Fibroblast of lung (primary cell): ENCODE measurements around the gene SFT2D1. TPM values are rescaled to one million over a fixed set of nuclear protein-coding genes. Genes with fewer than 3 reads are reported as not detected.
"Not testable (repeated sequence)": the region's sequence is repeated elsewhere in the genome, so short reads cannot be mapped to it uniquely, and the experiment has no call there.

ENCODE experiments used
- DNase-seq, 2 donors: peaks; one replicate each; pipeline versions ENCODE4 v3.0.0 to v3.0.0-alpha.2; 2010; ENCODE audit warnings: low read depth in 2 of 2
- H2AFZ ChIP-seq: 2 replicates; pipeline ENCODE4 v1.5.1; 2012; ENCODE audit warnings: low read length, control low read depth, inconsistent platforms
- H3K27ac ChIP-seq: 2 replicates; pipeline ENCODE4 v1.5.1; 2011; ENCODE audit warnings: low read length, control low read depth; ENCODE audit not compliant: insufficient read depth
- H3K27me3 ChIP-seq: 2 replicates; pipeline ENCODE4 v1.5.1; 2011; ENCODE audit warnings: mild to moderate bottlenecking, low read length; ENCODE audit not compliant: control insufficient read depth, insufficient read depth
- H3K36me3 ChIP-seq: 2 replicates; pipeline ENCODE4 v1.5.1; 2011; ENCODE audit warnings: low read length; ENCODE audit not compliant: control insufficient read depth, insufficient read depth
- H3K4me1 ChIP-seq: 2 replicates; pipeline ENCODE4 v1.5.1; 2011; ENCODE audit warnings: low read length; ENCODE audit not compliant: control insufficient read depth, insufficient read depth; ENCODE audit errors: extremely low read depth
- H3K4me2 ChIP-seq: 2 replicates; pipeline ENCODE4 v1.5.1; 2011; ENCODE audit warnings: low read length, control low read depth; ENCODE audit not compliant: insufficient read depth; ENCODE audit errors: extremely low read depth
- H3K4me3 ChIP-seq, 4 experiments: fragments of 200-600 bp in 1 of 4; sonication (generic) in 1 of 4; replicated peaks in 1 of 4; 2 replicates each; pipeline ENCODE4 v1.5.1; 2011 to 2016; ENCODE audit warnings: low read length in 4 of 4, low read depth in 3 of 4, mild to moderate bottlenecking in 3 of 4, control low read depth in 2 of 4, inconsistent platforms in 1 of 4, mixed read lengths in 1 of 4; ENCODE audit not compliant: insufficient read depth in 1 of 4; ENCODE audit errors: control extremely low read depth in 1 of 4
- H3K79me2 ChIP-seq: 2 replicates; pipeline ENCODE4 v1.5.1; 2012; ENCODE audit warnings: mild to moderate bottlenecking, low read length, inconsistent platforms; ENCODE audit not compliant: control insufficient read depth, insufficient read depth
- H3K9ac ChIP-seq: 2 replicates; pipeline ENCODE4 v1.5.1; 2011; ENCODE audit warnings: mild to moderate bottlenecking, low read length, control low read depth; ENCODE audit not compliant: insufficient read depth
- H3K9me3 ChIP-seq: 2 replicates; pipeline ENCODE4 v1.5.1; 2012; ENCODE audit warnings: low read depth, low read length; ENCODE audit not compliant: control insufficient read depth, insufficient read depth
- H4K20me1 ChIP-seq: 2 replicates; pipeline ENCODE4 v1.5.1; 2011; ENCODE audit warnings: low read length; ENCODE audit not compliant: control insufficient read depth, insufficient read depth; ENCODE audit errors: extremely low read depth
- EZH2 ChIP-seq: IDR thresholded peaks from 2 replicates; pipeline ENCODE4 v1.5.1; 2012; ENCODE audit warnings: low read length, control low read depth, mild to moderate bottlenecking; ENCODE audit errors: missing control alignments
- polyA plus RNA-seq, 2 donors: library from polyadenylated mRNA; depleted of rRNA in 1 of 2; stranded (reverse) in 1 of 2; unstranded in 1 of 2; fragments of >200 nt; gene quantifications; 2 replicates each; pipeline ENCODE4 v1.2.1, GENCODE V29; 2011 to 2012; ENCODE audit warnings: missing spikeins in 1 of 2
- total RNA-seq: library from RNA; depleted of rRNA; stranded (reverse); fragments of >200 nt; gene quantifications from 2 replicates; pipeline ENCODE4 v1.2.1, GENCODE V29; 2014
- TF ChIP-seq, protein P1 (sequence below), 2 donors: IDR thresholded peaks in 1 of 2; conservative IDR thresholded peaks in 1 of 2; 1 replicate in 1 of 2; 2 replicates in 1 of 2; pipeline ENCODE4 v1.5.1; 2011 to 2012; ENCODE audit warnings: low read length in 2 of 2, control low read depth in 1 of 2, inconsistent platforms in 1 of 2, low read depth in 1 of 2, mild to moderate bottlenecking in 1 of 2

The SFT2D1 gene
- total and polyA plus RNA-seq, 2 donors (not counting 1 experiment from before 2014, with no cell fraction given) = 34.8 to 86.0 TPM

DNA sequence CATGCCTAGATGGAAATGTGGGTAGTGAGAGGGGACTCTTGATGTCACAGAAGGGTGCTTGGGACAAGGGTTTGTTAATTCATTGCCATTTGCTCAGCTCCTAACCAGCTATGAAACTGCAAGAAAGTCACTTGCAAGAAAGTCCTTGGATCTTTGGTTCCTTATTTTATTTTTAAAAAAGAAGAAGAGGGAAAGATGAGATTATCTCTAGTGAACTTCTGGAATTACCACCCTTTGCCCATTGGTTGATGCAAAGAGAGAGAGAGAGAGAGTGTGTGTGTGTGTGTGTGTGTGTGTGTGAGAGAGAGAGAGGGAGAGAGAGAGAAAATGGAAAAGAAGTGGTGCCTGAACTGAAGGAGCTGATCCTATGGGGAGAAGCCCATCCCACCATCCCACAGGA, 4.6 kb upstream of the SFT2D1 start:
- Histone ChIP-seq H2AFZ (no peak overlapping the region), H3K4me1 (no peaks in the 10 kb centered on the region), H3K9ac (no peak overlapping the region), H3K4me2 (no peak overlapping the region), H3K4me3 (no peak overlapping the region), H4K20me1 (no peaks in the 10 kb centered on the region), H3K79me2 (peaks cover 3% of the 10 kb centered on the region), H3K9me3 (no peaks in the 10 kb centered on the region), H3K27ac (no peak overlapping the region), H3K27me3 (no peaks in the 10 kb centered on the region), H3K36me3 (no peaks in the 10 kb centered on the region)
- DNase-seq = no peak
- TF ChIP-seq, protein P1, sequence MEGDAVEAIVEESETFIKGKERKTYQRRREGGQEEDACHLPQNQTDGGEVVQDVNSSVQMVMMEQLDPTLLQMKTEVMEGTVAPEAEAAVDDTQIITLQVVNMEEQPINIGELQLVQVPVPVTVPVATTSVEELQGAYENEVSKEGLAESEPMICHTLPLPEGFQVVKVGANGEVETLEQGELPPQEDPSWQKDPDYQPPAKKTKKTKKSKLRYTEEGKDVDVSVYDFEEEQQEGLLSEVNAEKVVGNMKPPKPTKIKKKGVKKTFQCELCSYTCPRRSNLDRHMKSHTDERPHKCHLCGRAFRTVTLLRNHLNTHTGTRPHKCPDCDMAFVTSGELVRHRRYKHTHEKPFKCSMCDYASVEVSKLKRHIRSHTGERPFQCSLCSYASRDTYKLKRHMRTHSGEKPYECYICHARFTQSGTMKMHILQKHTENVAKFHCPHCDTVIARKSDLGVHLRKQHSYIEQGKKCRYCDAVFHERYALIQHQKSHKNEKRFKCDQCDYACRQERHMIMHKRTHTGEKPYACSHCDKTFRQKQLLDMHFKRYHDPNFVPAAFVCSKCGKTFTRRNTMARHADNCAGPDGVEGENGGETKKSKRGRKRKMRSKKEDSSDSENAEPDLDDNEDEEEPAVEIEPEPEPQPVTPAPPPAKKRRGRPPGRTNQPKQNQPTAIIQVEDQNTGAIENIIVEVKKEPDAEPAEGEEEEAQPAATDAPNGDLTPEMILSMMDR (conservative IDR thresholded peaks at IDR 0.05 in 1 of 2, IDR thresholded peaks at IDR 0.05 in 1 of 2; ENCODE audit: low read depth in 1 of 2, low read length in 2 of 2) = no peak
- no peak for TF ChIP-seq EZH2

DNA sequence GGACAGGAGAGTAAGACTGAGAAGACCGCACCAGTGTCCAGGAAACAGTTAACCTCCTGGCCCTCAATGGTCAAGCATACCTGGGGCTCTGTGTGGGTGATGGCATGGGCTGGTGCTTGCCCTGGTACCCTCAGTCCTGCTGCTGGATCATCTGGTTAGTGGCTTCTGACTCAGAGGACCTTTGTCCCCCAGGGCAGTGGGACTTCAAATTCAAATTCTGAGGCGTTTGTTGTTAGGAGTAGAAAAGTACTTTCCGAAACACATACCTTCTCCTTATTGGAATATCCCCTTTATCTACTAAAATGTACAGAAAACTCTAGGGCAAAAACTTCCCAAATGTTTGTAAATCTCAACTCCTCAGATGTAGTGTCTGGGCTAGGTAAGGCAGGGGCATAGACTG, 4.1 kb upstream of the SFT2D1 start:
- Histone ChIP-seq H3K9ac (no peak overlapping the region), H3K4me1 (no peaks in the 10 kb centered on the region), H3K4me2 (no peak overlapping the region), H3K27ac (no peak overlapping the region), H3K9me3 (no peaks in the 10 kb centered on the region), H3K36me3 (no peaks in the 10 kb centered on the region), H2AFZ (no peak overlapping the region), H3K4me3 (no peak overlapping the region), H3K27me3 (no peaks in the 10 kb centered on the region), H4K20me1 (no peaks in the 10 kb centered on the region), H3K79me2 (peaks cover 8% of the 10 kb centered on the region)
- no peak for TF ChIP-seq EZH2
- TF ChIP-seq, protein P1 (conservative IDR thresholded peaks at IDR 0.05 in 1 of 2, IDR thresholded peaks at IDR 0.05 in 1 of 2; ENCODE audit: low read depth in 1 of 2, low read length in 2 of 2) = no peak
- DNase-seq = no peak

DNA sequence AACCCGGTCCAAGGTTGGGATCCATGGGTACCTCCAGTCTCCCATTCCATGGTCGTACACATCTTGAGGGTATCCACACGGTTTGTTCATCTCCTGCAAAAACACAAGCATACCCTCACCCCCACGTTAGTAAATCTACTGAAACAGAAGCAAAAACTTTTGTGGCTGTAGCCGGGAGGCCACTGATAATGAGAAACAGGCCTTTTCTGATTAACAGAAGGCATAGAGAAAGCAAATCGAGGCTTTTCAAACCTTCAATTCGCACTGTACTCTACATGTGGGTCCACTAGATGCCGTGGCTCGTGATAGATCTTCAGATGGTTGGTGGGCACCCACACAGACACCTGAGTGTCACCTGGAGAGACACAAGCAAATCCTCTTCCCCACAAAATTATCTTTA, 3.3 kb upstream of the SFT2D1 start:
- H3K9me3 ChIP-seq, H3K4me2 ChIP-seq, H3K27me3 ChIP-seq, H3K36me3 ChIP-seq, H4K20me1 ChIP-seq, DNase-seq, H2AFZ ChIP-seq, H3K4me1 ChIP-seq, H3K9ac ChIP-seq, H3K27ac ChIP-seq, H3K4me3 ChIP-seq: not testable (repeated sequence)
- peaks cover 16% of the 10 kb centered on the region for H3K79me2 ChIP-seq

DNA sequence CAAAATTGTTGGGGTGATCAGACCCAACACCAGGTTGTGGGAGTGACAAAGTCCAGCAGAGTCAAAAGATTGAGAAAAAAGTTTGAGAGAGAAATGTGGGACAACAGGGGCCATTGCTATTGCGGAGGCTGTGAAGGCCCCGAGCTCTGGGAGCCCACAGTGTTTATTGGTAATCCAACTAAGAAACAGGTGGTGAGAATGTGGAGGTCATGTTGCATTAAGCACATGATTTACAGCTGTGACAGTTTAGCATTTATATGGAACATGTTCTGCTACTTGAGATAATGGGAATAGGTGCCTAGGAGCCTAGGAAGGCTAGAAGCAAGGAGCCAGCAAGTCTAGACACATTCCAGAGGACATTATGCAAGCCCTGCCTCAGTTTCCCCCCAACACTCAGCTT, 2.6 kb upstream of the SFT2D1 start:
- H3K27ac ChIP-seq, H3K4me3 ChIP-seq, H4K20me1 ChIP-seq, H3K9ac ChIP-seq, H3K4me1 ChIP-seq, DNase-seq, H2AFZ ChIP-seq, H3K4me2 ChIP-seq, H3K9me3 ChIP-seq, H3K27me3 ChIP-seq, H3K36me3 ChIP-seq: not testable (repeated sequence)
- H3K79me2 ChIP-seq = peaks cover 24% of the 10 kb centered on the region
